Ishikawa (cell line): Measurements from ENCODE around the gene HARS1.

Experiments
- CEBPB ChIP-seq: IDR thresholded peaks from 2 replicates; pipeline ENCODE4 v1.6.1; 2012
- EGR1 ChIP-seq: IDR thresholded peaks from 2 replicates; pipeline ENCODE4 v1.6.1; 2012
- EP300 ChIP-seq: IDR thresholded peaks from 2 replicates; pipeline ENCODE4 v1.6.1; 2012; ENCODE audit warnings: borderline replicate concordance
- FOXM1 ChIP-seq: IDR thresholded peaks from 2 replicates; pipeline ENCODE4 v1.6.1; 2012; ENCODE audit warnings: low read depth, borderline replicate concordance
- NFIC ChIP-seq: IDR thresholded peaks from 2 replicates; pipeline ENCODE4 v1.6.1; 2012
- RAD21 ChIP-seq: IDR thresholded peaks from 2 replicates; pipeline ENCODE4 v1.6.1; 2012; ENCODE audit warnings: low read depth
- TAF1 ChIP-seq: IDR thresholded peaks from 2 replicates; pipeline ENCODE4 v1.6.1; 2012; ENCODE audit warnings: low read depth, mild to moderate bottlenecking
- TCF12 ChIP-seq: IDR thresholded peaks from 2 replicates; pipeline ENCODE4 v1.6.1; 2012; ENCODE audit warnings: low read depth
- YY1 ChIP-seq: IDR thresholded peaks from 2 replicates; pipeline ENCODE4 v1.6.1; 2012; ENCODE audit warnings: low read depth
- ZBTB7A ChIP-seq: IDR thresholded peaks from 2 replicates; pipeline ENCODE4 v1.6.1; 2012; ENCODE audit warnings: low read depth
- TF ChIP-seq, protein P1 (sequence below): IDR thresholded peaks from 2 replicates; pipeline ENCODE4 v1.6.1; 2012; ENCODE audit warnings: low read depth, mild to moderate bottlenecking
- TF ChIP-seq, protein P2 (sequence below): IDR thresholded peaks from 2 replicates; pipeline ENCODE4 v1.6.1; 2012
- TF ChIP-seq, protein P3 (sequence below): IDR thresholded peaks from 2 replicates; pipeline ENCODE4 v1.6.1; 2012

DNA sequence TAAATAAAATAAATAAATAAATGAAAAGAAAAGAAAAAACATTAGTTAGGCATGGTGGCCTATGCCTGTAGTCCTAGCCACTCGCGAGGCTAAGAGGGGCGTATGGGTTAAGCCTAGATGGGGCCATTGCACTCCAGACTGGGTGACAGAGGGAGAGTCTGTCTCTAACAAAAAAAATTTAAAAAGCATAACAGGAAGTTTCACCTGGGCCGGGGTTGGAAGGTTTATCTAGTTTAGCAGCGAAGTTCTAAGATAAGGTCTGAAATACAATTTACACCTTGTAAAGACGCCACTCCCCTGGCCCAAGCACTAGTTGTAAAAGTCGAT is 27.1 kb upstream of the HARS1 start:
- TF ChIP-seq YY1 (no peak), EP300 (no peak), EGR1 (no peak), CEBPB (no peak), FOXM1 (no peak), TAF1 (no peak), RAD21 (no peak), TCF12 (no peak), ZBTB7A (no peak), NFIC (no peak)
- TF ChIP-seq, protein P1, sequence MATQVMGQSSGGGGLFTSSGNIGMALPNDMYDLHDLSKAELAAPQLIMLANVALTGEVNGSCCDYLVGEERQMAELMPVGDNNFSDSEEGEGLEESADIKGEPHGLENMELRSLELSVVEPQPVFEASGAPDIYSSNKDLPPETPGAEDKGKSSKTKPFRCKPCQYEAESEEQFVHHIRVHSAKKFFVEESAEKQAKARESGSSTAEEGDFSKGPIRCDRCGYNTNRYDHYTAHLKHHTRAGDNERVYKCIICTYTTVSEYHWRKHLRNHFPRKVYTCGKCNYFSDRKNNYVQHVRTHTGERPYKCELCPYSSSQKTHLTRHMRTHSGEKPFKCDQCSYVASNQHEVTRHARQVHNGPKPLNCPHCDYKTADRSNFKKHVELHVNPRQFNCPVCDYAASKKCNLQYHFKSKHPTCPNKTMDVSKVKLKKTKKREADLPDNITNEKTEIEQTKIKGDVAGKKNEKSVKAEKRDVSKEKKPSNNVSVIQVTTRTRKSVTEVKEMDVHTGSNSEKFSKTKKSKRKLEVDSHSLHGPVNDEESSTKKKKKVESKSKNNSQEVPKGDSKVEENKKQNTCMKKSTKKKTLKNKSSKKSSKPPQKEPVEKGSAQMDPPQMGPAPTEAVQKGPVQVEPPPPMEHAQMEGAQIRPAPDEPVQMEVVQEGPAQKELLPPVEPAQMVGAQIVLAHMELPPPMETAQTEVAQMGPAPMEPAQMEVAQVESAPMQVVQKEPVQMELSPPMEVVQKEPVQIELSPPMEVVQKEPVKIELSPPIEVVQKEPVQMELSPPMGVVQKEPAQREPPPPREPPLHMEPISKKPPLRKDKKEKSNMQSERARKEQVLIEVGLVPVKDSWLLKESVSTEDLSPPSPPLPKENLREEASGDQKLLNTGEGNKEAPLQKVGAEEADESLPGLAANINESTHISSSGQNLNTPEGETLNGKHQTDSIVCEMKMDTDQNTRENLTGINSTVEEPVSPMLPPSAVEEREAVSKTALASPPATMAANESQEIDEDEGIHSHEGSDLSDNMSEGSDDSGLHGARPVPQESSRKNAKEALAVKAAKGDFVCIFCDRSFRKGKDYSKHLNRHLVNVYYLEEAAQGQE: no peak
- TF ChIP-seq, protein P2, sequence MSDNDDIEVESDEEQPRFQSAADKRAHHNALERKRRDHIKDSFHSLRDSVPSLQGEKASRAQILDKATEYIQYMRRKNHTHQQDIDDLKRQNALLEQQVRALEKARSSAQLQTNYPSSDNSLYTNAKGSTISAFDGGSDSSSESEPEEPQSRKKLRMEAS: no peak
- TF ChIP-seq, protein P3, sequence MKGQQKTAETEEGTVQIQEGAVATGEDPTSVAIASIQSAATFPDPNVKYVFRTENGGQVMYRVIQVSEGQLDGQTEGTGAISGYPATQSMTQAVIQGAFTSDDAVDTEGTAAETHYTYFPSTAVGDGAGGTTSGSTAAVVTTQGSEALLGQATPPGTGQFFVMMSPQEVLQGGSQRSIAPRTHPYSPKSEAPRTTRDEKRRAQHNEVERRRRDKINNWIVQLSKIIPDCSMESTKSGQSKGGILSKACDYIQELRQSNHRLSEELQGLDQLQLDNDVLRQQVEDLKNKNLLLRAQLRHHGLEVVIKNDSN: no peak
